Breast epithelium (tissue), 3 donors: ENCODE measurements around the gene OR7A10.
"Not testable (repeated sequence)": the region's sequence is repeated elsewhere in the genome, so short reads cannot be mapped to it uniquely, and the experiment has no call there.

Experiments
- CTCF ChIP-seq, 3 donors: fragments of 450-650 bp; IDR thresholded peaks; one replicate each; pipeline ENCODE4 v1.5.1; 2016 to 2017; ENCODE audit warnings: antibody characterized with exemption in 3 of 3, mild to moderate bottlenecking in 3 of 3, moderate library complexity in 3 of 3
- POLR2A ChIP-seq: fragments of 450-650 bp; IDR thresholded peaks from one replicate; pipeline ENCODE4 v1.6.1; 2016; ENCODE audit warnings: antibody characterized with exemption, mild to moderate bottlenecking, moderate library complexity
- POLR2AphosphoS5 ChIP-seq, 3 donors: sonication (generic); formaldehyde crosslinking; IDR thresholded peaks; one replicate each; pipeline ENCODE4 v1.6.1; 2017; ENCODE audit warnings: antibody characterized with exemption in 3 of 3

DNA sequence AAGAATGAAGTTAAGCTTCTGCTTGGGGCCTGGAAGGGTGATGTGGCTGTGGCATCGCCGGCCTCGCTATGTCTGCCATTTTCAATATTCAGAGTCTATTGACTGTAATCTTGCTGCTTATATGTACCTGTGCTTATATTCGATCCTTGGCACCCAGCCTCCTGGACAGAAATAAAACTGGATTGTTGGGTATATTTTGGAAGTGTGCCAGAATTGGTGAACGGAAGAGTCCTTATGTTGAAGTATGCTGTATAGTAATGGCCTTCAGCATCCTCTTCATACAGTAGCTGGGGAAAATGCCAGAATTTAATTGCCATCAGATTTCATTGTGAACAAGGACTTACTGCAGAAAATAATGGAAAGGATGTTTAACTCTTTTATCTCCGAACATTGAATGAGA lies 56.5 kb downstream of the OR7A10 start:
- not testable (repeated sequence) for TF ChIP-seq POLR2A; CTCF (IDR thresholded peaks at IDR 0.05); POLR2AphosphoS5 (IDR thresholded peaks at IDR 0.05)
